ENCODE measurements around the gene DDX1.
A peak's percentile ranks its signal among the peaks of the same experiment; 100 is the strongest.

DDX1 gene

DNA sequence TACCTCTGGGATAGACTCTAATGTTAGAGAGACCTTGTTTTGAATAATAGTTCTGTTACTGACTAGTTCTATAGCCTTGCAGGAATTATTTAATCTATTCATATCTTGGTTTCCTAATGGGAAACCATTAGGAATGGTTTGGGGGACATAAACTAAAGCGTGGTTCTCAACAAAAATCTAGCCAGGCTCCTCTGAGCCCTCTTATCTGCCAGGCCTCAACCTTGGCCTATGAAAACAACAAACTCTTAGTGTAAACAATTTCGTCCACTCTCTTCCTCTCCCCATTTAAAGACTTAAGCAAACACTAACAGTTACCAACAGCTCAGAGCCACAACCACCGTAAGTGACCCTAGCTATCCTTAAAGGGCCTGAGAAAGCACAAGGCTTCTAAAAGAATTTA, 19.9 kb upstream of the DDX1 start:
- Histone ChIP-seq H3K4me3 (no peak overlapping the region), H3K36me3 (replicated peaks) (no peaks in the 10 kb centered on the region), H3K9me3 (no peaks in the 10 kb centered on the region), H3K4me1 (no peaks in the 10 kb centered on the region), H3K27me3 (ENCODE audit: low read depth) (no peaks in the 10 kb centered on the region)
- no peak for DNase-seq (ENCODE audit: low spot score in 2 of 2)
- in situ Hi-C loops (cut with MboI; ENCODE audit: low sequenced_read_pairs) = no loop called here

DNA sequence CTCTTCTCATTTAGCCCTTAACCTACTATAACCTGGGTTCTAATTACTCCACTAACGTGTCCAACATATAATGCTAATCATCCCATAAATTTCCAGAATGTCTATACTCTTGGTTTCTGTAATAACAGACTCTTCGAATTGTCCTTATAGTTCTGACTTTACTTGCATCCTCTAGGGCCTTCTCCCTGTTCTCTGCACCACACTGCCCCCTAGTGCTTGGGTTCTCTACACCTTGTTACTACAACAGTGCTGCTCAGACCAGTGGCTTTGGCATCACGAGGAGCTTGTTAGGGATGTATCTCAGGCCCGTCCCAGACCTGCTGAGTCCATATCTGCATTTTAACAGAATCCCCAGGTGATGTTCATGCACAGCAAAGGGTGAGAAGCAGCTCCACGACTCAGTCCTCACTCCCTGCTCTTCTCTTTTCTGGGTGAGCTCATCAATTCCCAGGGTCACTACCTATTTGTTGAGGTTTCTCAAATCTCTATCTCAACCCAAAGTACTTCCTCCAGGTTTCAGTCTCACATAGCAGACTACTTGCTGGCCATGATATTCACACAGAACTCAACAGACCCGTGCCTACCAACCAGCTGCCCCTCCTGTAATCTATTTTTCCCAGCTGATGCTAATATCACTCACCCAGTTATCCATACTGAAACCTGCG, 14.5 kb upstream of the DDX1 start:
- no peaks in the 10 kb centered on the region for H3K9me3 ChIP-seq
- H3K27me3 ChIP-seq (ENCODE audit: low read depth) = no peaks in the 10 kb centered on the region
- no peaks in the 10 kb centered on the region for H3K36me3 ChIP-seq (replicated peaks)
- H3K4me1 ChIP-seq = no peaks in the 10 kb centered on the region
- in situ Hi-C loops (cut with MboI; ENCODE audit: low sequenced_read_pairs) = loop anchor here (25.0 kb wide), 1 partner anchor 640 kb away; no protein-coding TSS in a partner anchor
- peak; percentile 60 to 97 for DNase-seq (ENCODE audit: low spot score in 2 of 2)
- H3K4me3 ChIP-seq = no peak overlapping the region

DNA sequence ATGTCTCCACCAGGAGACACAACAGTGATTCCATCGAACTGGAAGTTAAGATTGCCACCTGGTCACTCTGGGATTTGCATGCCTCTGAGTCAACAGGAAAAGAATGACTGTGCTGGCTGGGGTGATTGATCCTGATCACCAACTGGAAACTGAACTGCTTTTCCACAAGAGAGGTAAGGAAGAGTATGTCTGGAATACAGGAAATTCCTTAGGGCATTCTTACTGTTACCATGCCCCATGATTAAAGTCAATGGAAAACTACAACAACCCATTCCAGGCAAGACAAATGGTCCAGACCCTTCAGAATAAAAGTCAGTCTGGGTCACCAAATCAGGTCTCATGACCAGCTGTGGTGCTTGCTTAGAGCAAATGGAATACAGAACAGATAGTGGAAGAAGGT, 12.0 kb upstream of the DDX1 start:
- Histone ChIP-seq H3K9me3 (peaks cover 2% of the 10 kb centered on the region; the same call in 1 of the 2 replicates), H3K36me3 (replicated peaks) (no peaks in the 10 kb centered on the region), H3K4me3 (no peak overlapping the region), H3K4me1 (no peaks in the 10 kb centered on the region), H3K27me3 (ENCODE audit: low read depth) (no peaks in the 10 kb centered on the region)
- no peak for DNase-seq (ENCODE audit: low spot score in 2 of 2)
- in situ Hi-C loops (cut with MboI; ENCODE audit: low sequenced_read_pairs) = loop anchor here (25.0 kb wide), 1 partner anchor 642 kb away; no protein-coding TSS in a partner anchor

DNA sequence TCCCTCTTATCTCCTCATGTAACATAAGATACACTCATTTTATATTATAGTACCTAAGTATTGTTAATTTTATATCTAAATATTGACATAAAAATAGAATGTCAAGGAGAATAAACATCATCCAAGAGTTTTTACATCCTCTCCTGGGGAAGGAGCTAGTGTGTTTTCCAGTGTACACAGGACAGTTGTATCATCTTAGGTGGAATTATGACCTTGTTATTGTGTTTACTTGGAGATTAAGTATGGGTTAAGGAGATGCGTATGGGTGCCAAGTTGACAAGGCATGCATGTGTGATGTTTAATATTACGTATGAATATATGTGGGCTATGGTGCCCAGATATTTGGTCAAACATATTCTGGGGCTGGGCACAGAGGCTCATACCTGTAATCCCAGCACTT, 11.2 kb upstream of the DDX1 start:
- in situ Hi-C loops (cut with MboI; ENCODE audit: low sequenced_read_pairs) = loop anchor here (25.0 kb wide), 1 partner anchor 643 kb away; no protein-coding TSS in a partner anchor
- no peaks in the 10 kb centered on the region for H3K36me3 ChIP-seq (replicated peaks)
- no peak for DNase-seq (ENCODE audit: low spot score in 2 of 2)
- no peaks in the 10 kb centered on the region for H3K4me1 ChIP-seq
- H3K9me3 ChIP-seq = peaks cover 3% of the 10 kb centered on the region; the same call in 1 of the 2 replicates
- no peaks in the 10 kb centered on the region for H3K27me3 ChIP-seq (ENCODE audit: low read depth)
- H3K4me3 ChIP-seq = no peak overlapping the region

DNA sequence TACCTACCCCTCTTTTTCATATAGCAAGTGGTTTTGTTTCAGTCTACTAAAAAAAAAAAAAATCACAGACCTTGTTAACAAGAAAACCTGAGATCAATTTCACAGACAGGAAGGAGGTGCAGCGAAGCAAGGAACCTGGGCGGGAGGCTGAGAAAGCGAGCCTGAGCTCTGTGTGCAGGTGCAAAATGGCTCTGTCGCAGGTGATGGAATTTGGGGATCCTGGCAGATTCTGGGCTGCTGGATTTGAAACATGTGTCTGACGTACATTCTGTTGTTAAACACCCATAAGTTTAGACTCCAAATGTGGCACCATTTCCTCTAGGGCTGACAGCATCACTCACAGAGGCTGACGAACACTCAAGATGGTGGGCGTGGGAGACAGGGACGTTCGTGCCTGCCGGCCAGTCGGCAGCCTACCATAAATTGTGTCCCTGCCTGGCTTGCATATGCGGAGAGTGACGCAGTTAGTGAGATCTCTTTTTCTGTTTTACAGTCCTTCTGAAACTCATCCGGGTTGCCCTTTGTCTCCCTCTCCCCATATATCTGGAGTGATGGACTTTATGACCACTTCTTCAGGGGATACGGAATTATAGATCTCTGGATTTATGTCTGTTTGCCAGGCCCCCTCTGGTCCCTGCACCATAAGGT, 8.8 kb upstream of the DDX1 start:
- in situ Hi-C loops (cut with MboI; ENCODE audit: low sequenced_read_pairs) = loop anchor here (25.0 kb wide), 1 partner anchor 646 kb away; no protein-coding TSS in a partner anchor
- Histone ChIP-seq H3K36me3 (replicated peaks) (no peaks in the 10 kb centered on the region), H3K27me3 (ENCODE audit: low read depth) (no peaks in the 10 kb centered on the region), H3K9me3 (peaks cover 3% of the 10 kb centered on the region; the same call in 1 of the 2 replicates), H3K4me3 (no peak overlapping the region), H3K4me1 (no peaks in the 10 kb centered on the region)
- DNase-seq (ENCODE audit: low spot score in 2 of 2) = no peak

DNA sequence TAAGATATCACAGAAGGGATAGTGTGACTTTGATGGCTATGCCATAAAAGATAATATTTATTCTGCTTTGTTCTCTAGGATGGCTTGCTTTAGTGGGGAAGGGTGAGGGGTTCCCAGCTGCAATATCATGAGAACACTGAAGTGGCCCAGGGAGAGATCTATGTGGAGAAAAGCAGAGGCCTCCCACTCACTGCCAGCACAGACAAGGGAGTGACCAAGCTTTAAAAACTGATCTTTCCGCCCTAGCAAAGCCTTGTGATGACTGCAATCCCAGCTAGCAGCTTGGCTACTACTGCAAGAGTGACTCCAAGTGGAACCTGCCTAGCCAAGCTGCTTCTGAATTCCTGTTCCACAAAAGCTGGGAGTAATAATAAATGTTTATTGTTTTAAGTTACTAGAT, 7.8 kb upstream of the DDX1 start:
- Histone ChIP-seq H3K9me3 (peaks cover 3% of the 10 kb centered on the region; the same call in 1 of the 2 replicates), H3K36me3 (replicated peaks) (no peaks in the 10 kb centered on the region), H3K4me1 (no peaks in the 10 kb centered on the region), H3K4me3 (no peak overlapping the region), H3K27me3 (ENCODE audit: low read depth) (no peaks in the 10 kb centered on the region)
- in situ Hi-C loops (cut with MboI; ENCODE audit: low sequenced_read_pairs) = loop anchor here (25.0 kb wide), 1 partner anchor 647 kb away; no protein-coding TSS in a partner anchor
- DNase-seq (ENCODE audit: low spot score in 2 of 2) = no peak

DNA sequence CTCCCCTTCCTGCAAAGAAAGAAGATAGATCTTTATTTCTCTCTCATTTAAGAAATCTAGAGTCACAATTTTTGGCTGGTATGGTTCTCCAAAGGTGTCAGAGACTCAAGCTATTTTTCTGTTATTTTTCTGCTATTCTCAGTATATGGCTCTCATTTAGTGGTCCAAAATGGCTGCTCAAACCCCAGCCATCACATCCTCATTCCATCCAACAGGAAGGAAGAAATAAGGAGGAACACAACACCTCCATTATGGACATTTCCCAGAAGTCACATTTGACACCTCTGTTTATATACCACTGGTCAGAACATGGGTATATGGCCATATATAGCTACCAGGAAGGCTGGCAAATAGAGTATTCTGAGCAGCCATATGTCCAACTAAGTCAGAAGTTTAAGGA, 7.4 kb upstream of the DDX1 start:
- Histone ChIP-seq H3K4me1 (no peaks in the 10 kb centered on the region), H3K4me3 (no peak overlapping the region), H3K27me3 (ENCODE audit: low read depth) (no peaks in the 10 kb centered on the region), H3K9me3 (peaks cover 3% of the 10 kb centered on the region; the same call in 1 of the 2 replicates), H3K36me3 (replicated peaks) (no peaks in the 10 kb centered on the region)
- in situ Hi-C loops (cut with MboI; ENCODE audit: low sequenced_read_pairs) = loop anchor here (25.0 kb wide), 1 partner anchor 647 kb away; no protein-coding TSS in a partner anchor
- no peak for DNase-seq (ENCODE audit: low spot score in 2 of 2)

DNA sequence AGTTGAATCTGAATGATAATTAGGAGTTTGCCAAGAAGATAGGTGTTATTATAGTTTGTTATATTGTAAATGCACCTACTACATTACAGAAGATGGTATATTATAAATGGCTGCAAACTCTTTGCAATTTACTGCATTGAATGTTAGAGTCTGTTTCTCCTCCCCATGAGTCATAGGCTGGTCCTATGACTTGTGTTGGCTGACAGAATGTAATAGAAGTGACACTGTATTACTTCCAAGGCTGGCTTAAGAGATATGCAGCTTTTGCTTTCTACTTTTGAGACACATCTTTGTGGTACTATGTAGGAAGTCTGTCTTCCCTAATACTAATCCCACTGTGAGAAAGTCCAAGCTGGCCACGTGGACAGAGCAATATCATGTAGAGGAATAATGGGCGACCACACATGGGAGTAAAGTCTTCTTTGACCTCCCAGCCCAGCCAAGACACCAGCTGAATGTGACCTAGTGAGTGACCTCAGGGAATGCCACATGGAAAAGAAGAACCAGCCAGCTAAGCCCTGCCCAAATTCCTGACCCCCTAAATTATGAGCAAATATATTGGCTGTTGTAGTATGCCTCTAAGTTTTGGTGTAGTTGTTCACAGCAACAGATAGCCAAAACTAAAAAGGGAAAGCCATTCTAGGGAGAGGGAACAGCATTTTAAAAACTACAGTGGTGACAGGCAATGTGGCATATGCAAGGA, 6.8 kb upstream of the DDX1 start:
- Histone ChIP-seq H3K4me3 (no peak overlapping the region), H3K4me1 (no peaks in the 10 kb centered on the region), H3K36me3 (replicated peaks) (no peaks in the 10 kb centered on the region), H3K9me3 (peaks cover 3% of the 10 kb centered on the region; the same call in 1 of the 2 replicates), H3K27me3 (ENCODE audit: low read depth) (no peaks in the 10 kb centered on the region)
- DNase-seq (ENCODE audit: low spot score in 2 of 2) = no peak
- in situ Hi-C loops (cut with MboI; ENCODE audit: low sequenced_read_pairs) = loop anchor here (25.0 kb wide), 1 partner anchor 648 kb away; no protein-coding TSS in a partner anchor

DNA sequence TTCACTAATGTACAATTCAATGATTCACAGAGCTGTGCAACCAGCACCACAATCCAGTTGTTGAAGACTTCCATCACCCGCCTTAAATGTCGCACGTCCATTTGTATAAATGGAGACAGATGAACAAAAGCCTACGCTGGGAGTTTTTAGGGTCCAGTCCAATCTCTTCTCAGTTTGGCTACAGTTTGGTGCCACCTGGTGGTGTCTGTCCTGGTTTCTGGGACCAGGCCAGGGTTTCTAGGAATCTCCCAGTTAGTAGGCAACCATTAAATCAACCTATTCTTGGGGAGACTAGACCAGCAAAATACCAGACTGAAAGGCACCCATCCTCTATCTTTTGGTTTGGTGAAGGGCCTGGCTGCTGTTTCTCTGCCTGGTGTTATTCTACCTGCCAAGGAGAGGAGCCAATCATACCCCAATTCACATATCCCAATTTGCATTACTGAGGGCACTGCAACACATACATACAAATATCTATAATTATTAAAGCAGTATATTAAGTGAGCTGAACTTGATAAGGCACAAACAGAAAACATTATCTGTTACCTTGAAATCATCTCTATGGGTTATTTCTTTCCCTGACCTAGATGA, 3.2 kb upstream of the DDX1 start:
- peak; percentile 58 to 80 for DNase-seq (ENCODE audit: low spot score in 2 of 2)
- Histone ChIP-seq H3K4me3 (no peak overlapping the region), H3K27me3 (ENCODE audit: low read depth) (no peaks in the 10 kb centered on the region), H3K36me3 (replicated peaks) (no peaks in the 10 kb centered on the region), H3K4me1 (peaks cover 4% of the 10 kb centered on the region), H3K9me3 (peaks cover 3% of the 10 kb centered on the region; the same call in 1 of the 2 replicates)
- in situ Hi-C loops (cut with MboI; ENCODE audit: low sequenced_read_pairs) = loop anchor here (25.0 kb wide), 1 partner anchor 651 kb away; no protein-coding TSS in a partner anchor

DNA sequence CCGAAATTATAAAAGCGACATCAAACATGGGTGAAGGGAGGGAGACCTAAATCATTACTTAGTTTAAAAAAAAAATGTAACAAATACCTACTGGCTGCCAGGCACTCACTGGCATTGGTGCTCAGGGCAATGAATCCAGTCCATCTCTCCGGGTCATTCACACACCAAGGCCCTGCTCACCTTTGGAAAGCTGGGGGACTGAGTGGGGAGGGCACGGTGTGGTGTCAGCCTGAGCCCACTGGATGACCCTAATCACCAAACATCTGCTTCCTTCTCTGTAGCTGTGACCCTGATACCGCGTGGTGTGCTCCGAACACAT, 336 bp upstream of the DDX1 start:
- Histone ChIP-seq H3K9me3 (no peaks in the 10 kb centered on the region), H3K4me3 (peak overlapping the region; percentile 83), H3K27me3 (ENCODE audit: low read depth) (no peaks in the 10 kb centered on the region), H3K4me1 (peaks cover 4% of the 10 kb centered on the region), H3K36me3 (replicated peaks) (peaks cover 19% of the 10 kb centered on the region)
- no peak for DNase-seq (ENCODE audit: low spot score in 2 of 2)
- in situ Hi-C loops (cut with MboI; ENCODE audit: low sequenced_read_pairs) = loop anchor here (25.0 kb wide), 1 partner anchor 654 kb away; no protein-coding TSS in a partner anchor

DNA sequence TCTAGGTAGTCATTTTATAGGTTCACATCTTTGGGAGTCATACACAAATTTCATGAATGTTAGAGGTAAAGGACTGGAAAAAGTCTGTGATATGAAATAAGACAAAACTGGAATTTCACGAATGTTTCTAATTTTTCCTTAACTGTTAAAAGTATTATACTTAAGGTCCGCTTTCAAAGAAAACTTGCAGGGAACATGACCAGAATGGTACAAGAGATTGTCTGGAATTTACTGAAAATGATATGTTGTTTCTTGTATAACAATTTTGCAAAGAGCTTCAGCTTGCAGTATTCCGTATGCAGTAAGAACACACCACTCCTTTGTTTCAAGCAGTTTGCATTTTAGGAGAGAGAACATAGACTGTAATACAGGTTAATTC, 1.6 kb downstream of the DDX1 start:
- Histone ChIP-seq H3K36me3 (replicated peaks) (peaks cover 39% of the 10 kb centered on the region), H3K4me1 (peaks cover 4% of the 10 kb centered on the region), H3K9me3 (no peaks in the 10 kb centered on the region), H3K4me3 (peak overlapping the region; percentile 83), H3K27me3 (ENCODE audit: low read depth) (no peaks in the 10 kb centered on the region)
- no peak for DNase-seq (ENCODE audit: low spot score in 2 of 2)
- in situ Hi-C loops (cut with MboI; ENCODE audit: low sequenced_read_pairs) = loop anchor here (25.0 kb wide), 1 partner anchor 656 kb away; no protein-coding TSS in a partner anchor

DNA sequence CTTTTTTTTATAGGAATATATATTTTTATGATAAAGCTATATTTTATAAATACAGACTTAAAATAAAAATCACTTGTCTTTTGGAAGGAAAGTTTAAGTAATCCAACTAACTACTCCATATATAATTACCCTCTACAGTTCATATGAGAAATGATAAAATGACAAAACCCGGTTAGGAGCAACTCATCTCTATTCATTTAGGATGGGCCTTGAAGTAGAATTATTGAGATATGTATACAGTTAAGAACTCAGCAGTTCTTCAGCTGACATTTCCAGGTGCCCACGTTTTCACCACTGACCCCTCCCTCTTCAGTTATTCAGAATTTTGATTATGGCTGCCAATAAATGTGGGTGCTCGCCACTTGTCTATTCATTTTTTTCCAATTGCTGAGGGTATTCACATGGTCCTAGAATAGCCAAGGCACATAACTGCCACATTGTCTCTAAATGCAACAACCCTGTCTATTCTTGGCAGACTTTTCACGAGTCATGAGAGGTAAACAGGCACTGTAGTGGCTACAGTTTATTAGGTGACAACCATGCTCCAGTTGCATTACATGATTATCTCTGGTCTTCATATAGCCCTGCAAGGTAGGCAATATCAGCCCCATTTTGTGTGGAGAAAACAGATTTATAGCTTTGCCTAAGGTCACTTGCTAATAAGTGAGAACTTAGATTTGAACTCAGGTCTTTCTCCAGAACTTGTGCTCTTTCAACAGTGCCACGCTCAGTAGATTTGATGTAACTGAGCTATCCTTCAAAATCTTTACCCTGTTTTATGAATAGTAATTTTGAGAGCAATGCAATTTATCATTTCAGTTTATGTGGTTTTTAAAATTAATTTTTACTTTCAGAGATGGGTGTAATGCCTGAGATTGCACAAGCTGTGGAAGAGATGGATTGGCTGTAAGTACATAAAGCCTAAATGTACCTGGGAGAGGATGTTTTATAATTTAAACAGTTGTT, 2.9 kb downstream of the DDX1 start:
- peaks cover 4% of the 10 kb centered on the region for H3K4me1 ChIP-seq
- H3K27me3 ChIP-seq (ENCODE audit: low read depth) = no peaks in the 10 kb centered on the region
- no peak overlapping the region for H3K4me3 ChIP-seq
- in situ Hi-C loops (cut with MboI; ENCODE audit: low sequenced_read_pairs) = loop anchor here (25.0 kb wide), 1 partner anchor 657 kb away; no protein-coding TSS in a partner anchor
- no peaks in the 10 kb centered on the region for H3K9me3 ChIP-seq
- peaks cover 50% of the 10 kb centered on the region for H3K36me3 ChIP-seq (replicated peaks)
- no peak for DNase-seq (ENCODE audit: low spot score in 2 of 2)
